GM21619 (cell line): ENCODE results near the gene CDKN1C.
"Not testable (repeated sequence)": the region's sequence is repeated elsewhere in the genome, so short reads cannot be mapped to it uniquely, and the experiment has no call there.

Experiments used
- ATAC-seq: cut with Tn5 transposase; IDR thresholded peaks from one replicate; pipeline ENCODE4 v1.9.1; 2021; ENCODE audit not compliant: unreplicated experiment

Gene CDKN1C

GRCh38 chr11:2909133-2909902 is 23.7 kb upstream of the CDKN1C start:
- ATAC-seq, result no peak

GRCh38 chr11:2908130-2908529 is 22.6 kb upstream of the CDKN1C start:
- ATAC-seq, result no peak

DNA sequence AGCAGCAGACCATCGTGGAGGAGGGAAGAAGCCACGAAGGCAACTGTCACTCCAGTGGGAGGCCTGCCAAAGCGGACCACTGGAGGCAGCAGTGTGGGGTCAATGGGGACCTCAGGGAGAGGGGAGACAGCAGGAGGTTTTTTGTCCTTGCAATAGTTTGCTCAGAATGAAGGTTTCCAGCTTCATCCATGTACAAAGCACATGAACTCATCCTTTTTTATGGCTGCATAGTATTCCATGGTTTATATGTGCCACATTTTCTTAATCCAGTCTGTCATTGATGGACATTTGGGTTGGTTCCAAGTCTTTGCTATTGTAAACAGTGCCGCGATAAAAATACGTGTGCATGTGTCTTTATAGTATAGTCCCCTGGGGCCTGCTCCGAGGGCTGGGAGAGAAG is 19.7 kb upstream of the CDKN1C start:
- ATAC-seq, result not testable (repeated sequence)

GRCh38 chr11:2904153-2905052 is 18.8 kb upstream of the CDKN1C start:
- ATAC-seq, result no peak

DNA sequence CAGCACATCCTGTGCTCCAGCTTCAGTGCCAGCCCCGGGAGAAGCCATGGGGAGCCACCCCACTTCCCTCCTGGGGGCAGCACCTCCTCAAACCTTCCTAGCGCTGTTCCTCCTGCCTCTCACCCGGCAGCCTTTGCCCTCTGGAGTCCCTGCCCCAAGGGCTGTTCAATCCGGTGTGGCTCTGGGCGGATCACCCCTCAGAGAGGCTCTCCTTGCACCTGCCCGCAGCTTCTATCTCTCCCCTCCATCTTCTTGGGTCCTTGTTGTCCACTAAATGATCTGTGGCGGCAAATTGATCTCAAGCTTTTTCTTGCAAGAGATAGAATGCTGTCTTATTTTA is 18.1 kb upstream of the CDKN1C start:
- no peak for ATAC-seq

DNA sequence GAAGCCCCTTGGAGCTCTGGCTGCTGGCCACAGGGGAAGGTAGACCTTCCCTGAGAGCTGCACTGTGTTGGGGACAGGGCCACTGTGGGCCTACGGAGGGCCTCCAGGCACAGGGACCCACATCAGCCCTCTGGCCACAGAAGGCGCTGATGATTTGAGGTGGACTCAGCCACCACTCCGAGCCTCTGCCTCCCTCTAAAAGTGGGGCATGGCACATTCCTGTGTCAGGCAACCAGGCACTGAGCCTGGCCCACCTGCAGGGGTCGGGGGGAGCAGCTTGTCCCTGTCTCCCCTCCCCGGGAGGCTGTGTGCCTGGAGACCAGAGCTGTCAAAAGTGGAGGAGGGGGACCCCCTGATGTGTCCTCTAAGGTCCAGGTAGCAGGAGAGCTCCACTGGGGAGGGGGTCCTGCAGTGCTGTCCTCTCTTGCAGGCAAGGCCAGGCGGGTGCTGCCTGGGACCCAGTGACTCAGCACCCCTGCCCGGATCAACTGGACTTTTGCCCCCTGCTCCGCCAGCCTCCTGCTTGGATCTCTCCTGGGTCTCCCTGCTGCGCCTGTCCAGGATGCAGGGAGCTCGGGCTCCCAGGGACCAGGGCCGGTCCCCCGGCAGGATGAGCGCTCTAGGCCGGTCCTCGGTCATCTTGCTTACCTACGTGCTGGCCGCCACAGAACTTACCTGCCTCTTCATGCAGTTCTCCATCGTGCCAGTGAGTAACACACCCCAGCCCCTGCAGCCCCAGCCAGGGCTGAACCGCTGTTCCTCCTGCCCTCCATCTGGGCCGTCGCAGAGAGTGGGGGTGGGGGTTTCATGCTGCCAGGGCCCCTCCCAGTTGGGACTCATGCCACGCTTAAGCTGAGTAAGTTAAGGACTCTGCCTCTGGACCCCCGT is 17.5 kb upstream of the CDKN1C start:
- no peak for ATAC-seq

DNA sequence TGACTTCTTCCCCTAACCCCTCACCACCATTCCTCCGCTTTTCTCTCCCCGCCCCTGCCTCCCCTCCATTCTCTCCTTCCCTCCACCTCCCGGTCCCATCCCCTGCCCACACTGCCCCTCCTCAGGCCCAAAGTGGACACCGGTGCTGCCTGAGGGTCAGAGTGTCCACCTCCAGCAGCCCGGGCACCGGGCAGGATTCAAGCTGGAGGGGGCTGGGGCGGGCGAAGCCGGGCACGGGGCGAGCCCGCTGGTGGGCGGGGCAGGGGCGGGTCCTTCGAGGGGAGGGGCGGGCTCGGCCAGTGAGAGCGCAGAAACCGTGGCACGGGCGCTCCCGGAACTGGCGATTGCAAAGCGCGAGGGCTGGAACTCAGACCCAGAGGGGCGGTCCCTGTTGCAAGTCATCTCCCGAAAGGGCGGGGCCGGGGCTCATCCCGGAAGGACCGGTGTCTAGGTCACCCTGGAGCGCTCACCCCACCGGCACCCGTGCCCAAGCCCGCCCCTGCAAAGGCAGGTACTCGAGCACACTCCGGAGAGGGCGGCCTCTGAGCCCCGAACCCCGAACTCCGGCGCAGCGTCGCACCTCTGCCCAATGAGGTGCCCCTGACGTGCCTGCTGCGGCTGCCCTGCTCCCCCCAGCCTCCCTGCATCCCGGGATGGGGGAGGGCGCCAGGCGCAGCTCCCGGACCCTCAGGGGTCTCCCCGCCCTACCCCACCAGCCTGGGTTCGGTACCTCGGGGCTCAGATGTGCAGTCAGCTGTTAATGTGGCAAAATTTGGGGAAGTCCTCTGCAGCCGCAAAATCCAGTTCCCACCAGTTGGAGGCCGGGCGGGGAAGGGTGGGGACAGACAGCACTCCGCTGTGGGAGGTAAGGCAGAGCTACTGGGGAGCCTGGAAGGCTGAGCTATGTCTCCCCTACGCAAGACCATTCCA is 16.5 kb upstream of the CDKN1C start:
- ATAC-seq, result peak; percentile 96

DNA sequence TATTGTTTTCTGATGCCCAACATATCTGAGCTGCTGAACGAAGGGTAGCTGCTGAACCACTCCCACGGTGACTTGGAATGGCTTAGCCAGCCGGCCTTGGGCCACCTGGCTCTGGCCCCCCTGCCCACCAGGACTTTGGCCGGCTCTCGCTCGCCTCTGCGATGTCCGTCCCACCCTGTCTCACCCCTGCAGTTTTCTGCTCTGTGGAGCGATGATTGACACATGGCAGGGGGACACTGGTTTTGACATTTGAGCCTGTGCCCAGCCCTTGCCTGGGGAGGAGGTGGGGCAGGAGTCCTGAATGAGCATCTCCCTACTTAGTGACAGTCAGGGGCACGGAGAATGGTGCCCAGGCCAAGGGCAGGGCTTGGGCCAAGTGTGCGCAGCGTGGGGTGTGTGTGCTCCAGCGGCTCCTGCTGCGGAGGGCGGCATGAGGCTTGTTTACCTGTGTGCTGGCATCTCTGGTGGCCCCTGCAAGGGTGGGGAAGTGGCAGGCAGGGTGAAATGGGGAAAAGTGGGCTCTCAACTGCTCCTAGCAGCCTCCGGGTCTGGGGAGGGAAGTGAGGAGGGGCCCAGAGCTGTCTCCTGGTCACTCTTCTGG is 15.7 kb upstream of the CDKN1C start:
- ATAC-seq, result no peak

- no peak for ATAC-seq
Measured at GRCh38 chr11:2899080-2899783, 13.7 kb upstream of the CDKN1C start.

- ATAC-seq, result no peak
Measured at GRCh38 chr11:2898366-2899079, 12.9 kb upstream of the CDKN1C start.

DNA sequence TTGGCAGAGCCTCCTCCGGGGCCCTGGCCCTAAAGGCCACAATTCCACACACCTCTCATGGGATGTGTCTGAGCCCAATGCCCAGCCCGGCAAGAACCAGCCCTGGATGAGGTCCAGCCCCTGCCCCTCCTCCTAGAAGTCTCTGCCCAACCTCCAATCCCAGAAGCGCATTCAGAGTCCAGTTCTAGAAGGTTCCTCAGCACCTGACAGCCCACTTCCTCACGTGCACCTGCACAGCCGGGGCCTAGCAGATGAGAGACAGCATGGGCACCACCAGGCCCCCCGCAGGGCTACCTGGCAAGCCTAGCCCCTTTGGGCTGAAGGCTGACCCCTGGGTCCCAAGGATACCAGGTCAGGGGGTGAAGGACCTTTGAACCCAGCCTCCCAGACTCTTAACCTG is 11.5 kb upstream of the CDKN1C start:
- no peak for ATAC-seq

GRCh38 chr11:2896047-2896446 is 10.5 kb upstream of the CDKN1C start:
- no peak for ATAC-seq

DNA sequence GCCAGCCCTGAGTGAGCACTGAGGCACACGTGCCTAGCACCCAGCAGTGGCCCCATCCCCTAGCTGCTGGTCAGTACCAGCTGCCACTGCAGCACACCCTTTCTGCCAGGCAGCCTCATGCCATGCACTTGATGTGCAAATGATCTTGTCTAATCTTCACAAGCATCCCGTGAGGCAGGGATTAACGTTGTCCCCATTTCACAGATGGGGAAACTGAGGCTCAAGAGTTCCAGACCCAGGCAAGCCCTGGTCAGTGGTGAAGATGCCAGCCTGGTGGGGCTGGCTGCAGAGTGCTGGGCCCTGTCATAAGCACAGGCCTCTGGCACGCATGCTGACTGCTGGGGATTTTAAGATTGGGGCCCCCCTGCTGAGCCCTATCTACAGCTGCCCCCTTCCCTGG is 8.4 kb upstream of the CDKN1C start:
- no peak for ATAC-seq

GRCh38 chr11:2892967-2893528 is 7.5 kb upstream of the CDKN1C start:
- ATAC-seq, result no peak

DNA sequence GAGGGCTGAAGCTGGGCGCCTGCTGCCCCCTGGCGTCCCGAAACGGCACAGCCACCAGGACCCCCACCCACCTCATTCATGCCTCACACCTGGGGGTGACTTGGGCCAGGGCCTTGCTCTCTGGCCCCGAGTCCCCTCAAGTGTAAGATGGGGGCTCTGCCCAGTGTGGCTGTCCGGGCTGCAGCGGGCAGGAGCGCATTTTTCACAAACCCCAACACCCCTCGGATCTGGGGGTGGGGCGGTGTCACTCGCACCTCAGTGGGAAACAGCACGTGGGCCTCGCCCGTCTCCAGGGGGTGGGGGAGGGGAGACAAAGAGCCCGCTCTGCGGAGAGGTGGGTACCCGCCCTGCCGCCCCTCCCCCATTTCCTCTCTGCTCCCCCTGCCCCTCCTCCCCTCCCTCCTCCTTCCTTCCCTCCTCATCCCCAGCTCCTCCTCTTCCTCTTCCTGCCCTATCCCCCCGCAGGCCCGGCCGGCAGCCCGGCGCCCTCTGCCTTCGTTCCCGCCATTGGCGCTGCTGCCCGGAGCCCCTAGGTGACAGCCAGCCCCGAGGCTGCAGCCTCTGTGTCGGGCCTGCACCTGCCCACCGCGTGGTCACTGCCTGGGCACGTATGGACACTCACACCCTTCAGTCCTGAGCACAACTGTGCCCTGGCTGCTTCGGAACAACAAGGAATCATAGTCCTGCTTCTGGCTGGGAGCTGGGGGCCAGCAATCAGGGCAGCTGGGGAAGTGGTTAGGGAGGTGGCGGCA is 6.8 kb upstream of the CDKN1C start:
- ATAC-seq, result no peak

DNA sequence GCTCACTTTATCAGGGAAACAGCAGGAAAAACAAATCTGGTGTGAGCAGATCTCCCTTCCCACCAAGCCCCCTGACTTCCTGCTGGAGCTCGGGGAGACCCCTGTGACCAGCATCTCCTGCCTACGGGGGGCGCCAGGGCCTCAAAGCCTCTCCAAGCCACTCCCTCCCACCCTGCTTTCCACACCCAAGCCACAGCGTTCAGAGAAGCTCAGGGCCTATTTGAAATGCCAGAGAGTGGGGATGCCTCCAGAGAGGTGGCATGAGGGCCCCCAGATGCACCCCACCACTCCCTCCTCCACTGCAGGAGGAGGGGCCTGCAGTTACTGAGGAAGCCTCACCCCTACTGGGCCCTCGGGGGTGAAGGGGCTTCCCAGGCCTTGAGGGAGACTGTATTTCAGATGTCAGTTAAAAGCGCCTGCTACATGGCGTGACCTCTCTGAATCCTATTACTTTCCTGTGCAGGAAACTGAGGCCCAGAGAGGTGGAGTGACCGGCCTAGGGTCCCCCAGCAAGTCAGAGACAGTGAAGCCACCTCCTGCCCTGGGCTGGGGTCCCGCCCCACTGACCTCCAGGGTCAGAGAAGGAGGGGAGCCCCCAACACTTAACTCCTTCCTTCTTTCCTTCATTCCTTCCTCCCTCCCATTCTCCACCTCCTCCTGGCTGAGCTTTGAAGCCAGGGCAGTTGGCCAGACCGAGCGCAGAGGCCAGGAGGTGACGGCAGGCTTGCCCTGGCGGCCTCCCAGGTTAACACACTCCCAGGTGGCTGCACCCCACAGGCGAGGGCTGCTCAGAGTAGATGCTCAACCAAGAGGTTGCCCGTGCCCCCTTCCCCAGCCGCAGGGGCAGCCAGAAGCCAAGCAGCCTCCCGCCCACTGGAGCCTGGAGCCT is 6.0 kb upstream of the CDKN1C start:
- no peak for ATAC-seq
